ENCODE results near the gene FOXO3.

- TF ChIP-seq POLR2AphosphoS5 (IDR thresholded peaks at IDR 0.05; ENCODE audit: borderline replicate concordance, low read depth, low read length): no peak
- TF ChIP-seq EZH2 (IDR thresholded peaks at IDR 0.05): no peak
- no peak for TF ChIP-seq FOXP2 (optimal IDR thresholded peaks at IDR 0.05; ENCODE audit: control extremely low read depth, extremely low read length, insufficient read depth)
Observed at GRCh38 chr6:108578166-108578565, 17.4 kb downstream of the FOXO3 start.
